ENCODE measurements around the gene ARL4C. TPM values are rescaled to one million over a fixed set of nuclear protein-coding genes. Genes with fewer than 3 reads are reported as not detected.
"Not testable (repeated sequence)": the region's sequence is repeated elsewhere in the genome, so short reads cannot be mapped to it uniquely, and the experiment has no call there.

ARL4C gene
- total RNA-seq, 2 experiments from 2014 or later: 469 to 471 TPM

GRCh38 chr2:234457421-234457820 is 39.5 kb downstream of the ARL4C start:
- Histone ChIP-seq H3K4me3 (ENCODE audit: low read length) (no peak overlapping the region), H3K4me1 (ENCODE audit: insufficient read depth, low read length) (peaks cover 57% of the 10 kb centered on the region), H3K27ac (ENCODE audit: low read depth in 1 of 2, low read length in 2 of 2) (no peak overlapping the region), H3K27me3 (ENCODE audit: control insufficient read depth in 1 of 2, insufficient read depth in 2 of 2, low read length in 2 of 2) (no peaks in the 10 kb centered on the region), H3K36me3 (ENCODE audit: insufficient read depth, low read length) (no peaks in the 10 kb centered on the region), H3K9me3 (ENCODE audit: control insufficient read depth in 1 of 2, insufficient read depth in 1 of 2, low read length in 2 of 2) (no peaks in the 10 kb centered on the region)
- CTCF ChIA-PET: interaction anchor here (1.4 kb wide), 1 partner anchor 43 kb away, joined by 4 read pairs; no protein-coding TSS in a partner anchor
- Mint-ChIP-seq H3K4me1 (ENCODE audit: low read depth) (peaks cover 84% of the 10 kb centered on the region), H3K27ac (peak overlapping the region; percentile 92), H3K27me3 (peaks cover under 1% of the 10 kb centered on the region), H3K36me3 (ENCODE audit: low read depth) (peaks cover 21% of the 10 kb centered on the region), H3K4me3 (no peak overlapping the region), H3K9me3 (peaks cover 3% of the 10 kb centered on the region)
- TF ChIP-seq CTCF (IDR thresholded peaks at IDR 0.05): no peak
- ATAC-seq (ENCODE audit: poor library complexity) (no peak), DNase-seq (no peak)
- POLR2A ChIA-PET: interaction anchor here (1.8 to 4.5 kb wide), 3 partner anchors 11 to 31 kb away, joined by 4 to 26 read pairs (median 12); no protein-coding TSS in a partner anchor
- intact Hi-C loops (cut with DNase I, micrococcal nuclease): no loop called here

- Histone ChIP-seq H3K4me1 (ENCODE audit: insufficient read depth, low read length) (peaks cover 60% of the 10 kb centered on the region), H3K27ac (ENCODE audit: low read depth in 1 of 2, low read length in 2 of 2) (peak overlapping the region; percentile 56 to 93)
- not testable (repeated sequence) for H3K27me3 Mint-ChIP-seq; H3K4me3 ChIP-seq (ENCODE audit: low read length); ATAC-seq (ENCODE audit: poor library complexity); H3K9me3 Mint-ChIP-seq; DNase-seq; H3K36me3 ChIP-seq (ENCODE audit: insufficient read depth, low read length); H3K9me3 ChIP-seq (ENCODE audit: control insufficient read depth in 1 of 2, insufficient read depth in 1 of 2, low read length in 2 of 2); H3K27me3 ChIP-seq (ENCODE audit: control insufficient read depth in 1 of 2, insufficient read depth in 2 of 2, low read length in 2 of 2)
- ChIA-PET POLR2A (interaction anchor here (0.9 to 12.5 kb wide), 18 partner anchors 9 to 465 kb away, joined by 3 to 376 read pairs (median 20); partner anchors contain the start of genes ARL4C and SPP2), CTCF (interaction anchor here (1.1 to 1.9 kb wide), 3 partner anchors 28 to 166 kb away, joined by 4 to 5 read pairs (median 5); no protein-coding TSS in a partner anchor)
- H3K4me3 Mint-ChIP-seq: peak overlapping the region; percentile 84
- peaks cover 43% of the 10 kb centered on the region for H3K36me3 Mint-ChIP-seq (ENCODE audit: low read depth)
- peak overlapping the region; percentile 92 for H3K27ac Mint-ChIP-seq
- H3K4me1 Mint-ChIP-seq (ENCODE audit: low read depth): peaks cover 90% of the 10 kb centered on the region
- intact Hi-C loops (cut with DNase I, micrococcal nuclease): loop anchor here in 1 of 2 experiments (2.0 kb wide), 1 partner anchor 164 kb away; no protein-coding TSS in a partner anchor
Observed at GRCh38 chr2:234455246-234455645, 41.6 kb downstream of the ARL4C start.

- Mint-ChIP-seq H3K4me1 (ENCODE audit: low read depth) (peaks cover 90% of the 10 kb centered on the region), H3K4me3 (peak overlapping the region; percentile 89), H3K36me3 (ENCODE audit: low read depth) (peaks cover 50% of the 10 kb centered on the region), H3K9me3 (peaks cover 5% of the 10 kb centered on the region), H3K27ac (peak overlapping the region; percentile 92), H3K27me3 (peaks cover 5% of the 10 kb centered on the region)
- peak in 5 of 14 experiments; percentile 20 to 84 (median 80) for DNase-seq
- peaks cover 61% of the 10 kb centered on the region for H3K4me1 ChIP-seq (ENCODE audit: insufficient read depth, low read length)
- POLR2A ChIA-PET: interaction anchor here (0.6 to 12.5 kb wide), 27 partner anchors 8 to 464 kb away, joined by 3 to 376 read pairs (median 8); partner anchors contain the start of genes ARL4C and SPP2
- H3K9me3 ChIP-seq (ENCODE audit: control insufficient read depth in 1 of 2, insufficient read depth in 1 of 2, low read length in 2 of 2): peaks cover 0 to 11% of the 10 kb centered on the region in 2 experiments
- intact Hi-C loops (cut with DNase I, micrococcal nuclease): loop anchor here (1.0 to 5.0 kb wide), 4 partner anchors 8 to 164 kb away; no protein-coding TSS in a partner anchor
- no peaks in the 10 kb centered on the region for H3K27me3 ChIP-seq (ENCODE audit: control insufficient read depth in 1 of 2, insufficient read depth in 2 of 2, low read length in 2 of 2)
- ATAC-seq (ENCODE audit: poor library complexity): peak; percentile 58
- H3K36me3 ChIP-seq (ENCODE audit: insufficient read depth, low read length): peaks cover 14% of the 10 kb centered on the region
- TF ChIP-seq CTCF (IDR thresholded peaks at IDR 0.05): no peak
- H3K27ac ChIP-seq (ENCODE audit: low read depth in 1 of 2, low read length in 2 of 2): peak overlapping the region; percentile 56 to 93
- H3K4me3 ChIP-seq (ENCODE audit: low read length): peak overlapping the region; percentile 64
- CTCF ChIA-PET: interaction anchor here (1.0 to 1.9 kb wide), 8 partner anchors 29 to 166 kb away, joined by 3 to 7 read pairs (median 4); partner anchors contain the start of gene ARL4C
Observed at GRCh38 chr2:234454433-234454832, 42.4 kb downstream of the ARL4C start.

Measured in CD4-positive, alpha-beta T cell (primary cell).